A549 (cell line): ENCODE data around the gene PTPRD.

ENCODE experiments used
- EP300 ChIP-seq, 2 experiments: fragments of >200 bp; sonication (Bioruptor Twin); formaldehyde crosslinking; IDR thresholded peaks; 2 replicates in 1 of 2; 3 replicates in 1 of 2; pipeline ENCODE4 v1.6.1; 2016 to 2017
- JUN ChIP-seq, 2 experiments: fragments of >200 bp; sonication (Bioruptor Twin); formaldehyde crosslinking; IDR thresholded peaks; 2 replicates in 1 of 2; 3 replicates in 1 of 2; pipeline ENCODE4 v1.6.1; 2016 to 2017
- KDM5A ChIP-seq: fragments of 200-600 bp; sonication (generic); IDR thresholded peaks from 2 replicates; pipeline ENCODE4 v1.6.1; 2016; ENCODE audit warnings: antibody characterized with exemption, mild to moderate bottlenecking
- POLR2A ChIP-seq: IDR thresholded peaks from 2 replicates; pipeline ENCODE4 v1.6.1; 2012; ENCODE audit warnings: mild to moderate bottlenecking, low read length
- SMC3 ChIP-seq: fragments of >200 bp; sonication (Bioruptor Twin); formaldehyde crosslinking; IDR thresholded peaks from 3 replicates; pipeline ENCODE4 v1.6.1; 2018; ENCODE audit warnings: inconsistent platforms
- TFCP2L1 ChIP-seq: fragments of 250-450 bp; sonication (Bioruptor Pico); IDR thresholded peaks from 2 replicates; pipeline ENCODE4 v1.5.0; 2021; ENCODE audit warnings: mild to moderate bottlenecking
- TF ChIP-seq, protein P1 (sequence below): IDR thresholded peaks from 2 replicates; pipeline ENCODE4 v1.6.1; 2012
- TF ChIP-seq, protein P2 (sequence below): fragments of 150-350 bp; IDR thresholded peaks from 2 replicates; pipeline ENCODE4 v1.6.1; 2014; ENCODE audit warnings: low read depth, mild to moderate bottlenecking, low read length
- TF ChIP-seq, protein P3 (sequence below): fragments of >200 bp; sonication (Bioruptor Twin); formaldehyde crosslinking; IDR thresholded peaks from 3 replicates; pipeline ENCODE4 v1.5.1; 2016
- TF ChIP-seq, protein P4 (sequence below): fragments of 200-600 bp; sonication (generic); IDR thresholded peaks from 2 replicates; pipeline ENCODE4 v1.6.1; 2016; ENCODE audit warnings: antibody characterized with exemption, mild to moderate bottlenecking, moderate library complexity
- TF ChIP-seq, protein P5 (sequence below): IDR thresholded peaks from 2 replicates; pipeline ENCODE4 v1.6.1; 2012

DNA sequence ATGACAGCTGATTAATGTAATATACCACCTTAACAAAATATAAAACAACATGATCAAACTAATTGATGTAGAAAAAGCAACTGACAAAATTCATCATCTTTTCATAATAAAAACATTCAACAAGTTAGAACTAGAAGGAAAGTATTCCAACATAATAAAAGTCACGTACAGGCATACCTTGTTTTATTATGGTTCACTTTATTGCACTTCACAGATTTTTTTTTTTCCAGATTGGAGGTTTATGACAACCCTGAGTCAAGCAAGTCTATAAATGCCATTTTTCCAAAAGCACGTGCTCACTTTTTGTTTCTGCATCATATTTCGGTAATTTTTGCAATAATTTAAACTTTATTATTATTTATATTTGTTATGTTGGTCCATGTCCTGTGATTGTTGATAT lies 1120.3 kb downstream of the PTPRD start:
- TF ChIP-seq, protein P1, sequence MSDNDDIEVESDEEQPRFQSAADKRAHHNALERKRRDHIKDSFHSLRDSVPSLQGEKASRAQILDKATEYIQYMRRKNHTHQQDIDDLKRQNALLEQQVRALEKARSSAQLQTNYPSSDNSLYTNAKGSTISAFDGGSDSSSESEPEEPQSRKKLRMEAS = no peak
- TF ChIP-seq TFCP2L1 (CRISPR knock-in tag) (no peak), JUN (IDR thresholded peaks at IDR 0.05) (no peak), SMC3 (no peak), POLR2A (no peak), EP300 (IDR thresholded peaks at IDR 0.05) (no peak), KDM5A (no peak)
- TF ChIP-seq, protein P2, sequence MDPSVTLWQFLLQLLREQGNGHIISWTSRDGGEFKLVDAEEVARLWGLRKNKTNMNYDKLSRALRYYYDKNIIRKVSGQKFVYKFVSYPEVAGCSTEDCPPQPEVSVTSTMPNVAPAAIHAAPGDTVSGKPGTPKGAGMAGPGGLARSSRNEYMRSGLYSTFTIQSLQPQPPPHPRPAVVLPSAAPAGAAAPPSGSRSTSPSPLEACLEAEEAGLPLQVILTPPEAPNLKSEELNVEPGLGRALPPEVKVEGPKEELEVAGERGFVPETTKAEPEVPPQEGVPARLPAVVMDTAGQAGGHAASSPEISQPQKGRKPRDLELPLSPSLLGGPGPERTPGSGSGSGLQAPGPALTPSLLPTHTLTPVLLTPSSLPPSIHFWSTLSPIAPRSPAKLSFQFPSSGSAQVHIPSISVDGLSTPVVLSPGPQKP = no peak
- TF ChIP-seq, protein P3, sequence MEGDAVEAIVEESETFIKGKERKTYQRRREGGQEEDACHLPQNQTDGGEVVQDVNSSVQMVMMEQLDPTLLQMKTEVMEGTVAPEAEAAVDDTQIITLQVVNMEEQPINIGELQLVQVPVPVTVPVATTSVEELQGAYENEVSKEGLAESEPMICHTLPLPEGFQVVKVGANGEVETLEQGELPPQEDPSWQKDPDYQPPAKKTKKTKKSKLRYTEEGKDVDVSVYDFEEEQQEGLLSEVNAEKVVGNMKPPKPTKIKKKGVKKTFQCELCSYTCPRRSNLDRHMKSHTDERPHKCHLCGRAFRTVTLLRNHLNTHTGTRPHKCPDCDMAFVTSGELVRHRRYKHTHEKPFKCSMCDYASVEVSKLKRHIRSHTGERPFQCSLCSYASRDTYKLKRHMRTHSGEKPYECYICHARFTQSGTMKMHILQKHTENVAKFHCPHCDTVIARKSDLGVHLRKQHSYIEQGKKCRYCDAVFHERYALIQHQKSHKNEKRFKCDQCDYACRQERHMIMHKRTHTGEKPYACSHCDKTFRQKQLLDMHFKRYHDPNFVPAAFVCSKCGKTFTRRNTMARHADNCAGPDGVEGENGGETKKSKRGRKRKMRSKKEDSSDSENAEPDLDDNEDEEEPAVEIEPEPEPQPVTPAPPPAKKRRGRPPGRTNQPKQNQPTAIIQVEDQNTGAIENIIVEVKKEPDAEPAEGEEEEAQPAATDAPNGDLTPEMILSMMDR = no peak
- TF ChIP-seq, protein P4, sequence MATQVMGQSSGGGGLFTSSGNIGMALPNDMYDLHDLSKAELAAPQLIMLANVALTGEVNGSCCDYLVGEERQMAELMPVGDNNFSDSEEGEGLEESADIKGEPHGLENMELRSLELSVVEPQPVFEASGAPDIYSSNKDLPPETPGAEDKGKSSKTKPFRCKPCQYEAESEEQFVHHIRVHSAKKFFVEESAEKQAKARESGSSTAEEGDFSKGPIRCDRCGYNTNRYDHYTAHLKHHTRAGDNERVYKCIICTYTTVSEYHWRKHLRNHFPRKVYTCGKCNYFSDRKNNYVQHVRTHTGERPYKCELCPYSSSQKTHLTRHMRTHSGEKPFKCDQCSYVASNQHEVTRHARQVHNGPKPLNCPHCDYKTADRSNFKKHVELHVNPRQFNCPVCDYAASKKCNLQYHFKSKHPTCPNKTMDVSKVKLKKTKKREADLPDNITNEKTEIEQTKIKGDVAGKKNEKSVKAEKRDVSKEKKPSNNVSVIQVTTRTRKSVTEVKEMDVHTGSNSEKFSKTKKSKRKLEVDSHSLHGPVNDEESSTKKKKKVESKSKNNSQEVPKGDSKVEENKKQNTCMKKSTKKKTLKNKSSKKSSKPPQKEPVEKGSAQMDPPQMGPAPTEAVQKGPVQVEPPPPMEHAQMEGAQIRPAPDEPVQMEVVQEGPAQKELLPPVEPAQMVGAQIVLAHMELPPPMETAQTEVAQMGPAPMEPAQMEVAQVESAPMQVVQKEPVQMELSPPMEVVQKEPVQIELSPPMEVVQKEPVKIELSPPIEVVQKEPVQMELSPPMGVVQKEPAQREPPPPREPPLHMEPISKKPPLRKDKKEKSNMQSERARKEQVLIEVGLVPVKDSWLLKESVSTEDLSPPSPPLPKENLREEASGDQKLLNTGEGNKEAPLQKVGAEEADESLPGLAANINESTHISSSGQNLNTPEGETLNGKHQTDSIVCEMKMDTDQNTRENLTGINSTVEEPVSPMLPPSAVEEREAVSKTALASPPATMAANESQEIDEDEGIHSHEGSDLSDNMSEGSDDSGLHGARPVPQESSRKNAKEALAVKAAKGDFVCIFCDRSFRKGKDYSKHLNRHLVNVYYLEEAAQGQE = no peak
- TF ChIP-seq, protein P5, sequence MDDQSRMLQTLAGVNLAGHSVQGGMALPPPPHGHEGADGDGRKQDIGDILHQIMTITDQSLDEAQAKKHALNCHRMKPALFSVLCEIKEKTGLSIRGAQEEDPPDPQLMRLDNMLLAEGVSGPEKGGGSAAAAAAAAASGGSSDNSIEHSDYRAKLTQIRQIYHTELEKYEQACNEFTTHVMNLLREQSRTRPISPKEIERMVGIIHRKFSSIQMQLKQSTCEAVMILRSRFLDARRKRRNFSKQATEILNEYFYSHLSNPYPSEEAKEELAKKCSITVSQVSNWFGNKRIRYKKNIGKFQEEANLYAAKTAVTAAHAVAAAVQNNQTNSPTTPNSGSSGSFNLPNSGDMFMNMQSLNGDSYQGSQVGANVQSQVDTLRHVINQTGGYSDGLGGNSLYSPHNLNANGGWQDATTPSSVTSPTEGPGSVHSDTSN = no peak
